ENCODE results near the gene ACER1. TPM values are rescaled to one million over a fixed set of nuclear protein-coding genes. Genes with fewer than 3 reads are reported as not detected.
"Not testable (repeated sequence)": the region's sequence is repeated elsewhere in the genome, so short reads cannot be mapped to it uniquely, and the experiment has no call there.

The ACER1 gene
- total RNA-seq, 1 donor from 2014 or later, result not detected

DNA sequence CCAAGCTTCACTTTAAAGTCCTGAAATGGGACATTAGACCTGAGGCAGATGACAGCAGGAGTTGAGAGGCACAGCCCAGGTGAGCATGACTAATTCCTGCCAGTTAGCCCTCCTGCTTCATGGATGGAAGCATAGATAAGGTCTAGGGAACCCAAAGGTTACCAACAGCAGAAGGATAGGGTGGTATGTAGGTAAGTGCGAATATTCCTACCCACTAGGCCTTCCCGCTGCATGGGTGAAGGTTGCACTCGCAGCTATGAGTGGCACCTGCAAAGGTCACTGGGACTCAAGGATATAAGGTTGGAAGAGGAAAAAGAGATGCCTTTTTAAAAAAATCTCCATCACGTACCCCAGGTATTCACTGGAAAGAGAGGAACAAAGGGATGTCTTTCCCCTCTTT lies 41.4 kb downstream of the ACER1 start:
- DNase-seq (ENCODE audit: low spot score), result no peak

DNA sequence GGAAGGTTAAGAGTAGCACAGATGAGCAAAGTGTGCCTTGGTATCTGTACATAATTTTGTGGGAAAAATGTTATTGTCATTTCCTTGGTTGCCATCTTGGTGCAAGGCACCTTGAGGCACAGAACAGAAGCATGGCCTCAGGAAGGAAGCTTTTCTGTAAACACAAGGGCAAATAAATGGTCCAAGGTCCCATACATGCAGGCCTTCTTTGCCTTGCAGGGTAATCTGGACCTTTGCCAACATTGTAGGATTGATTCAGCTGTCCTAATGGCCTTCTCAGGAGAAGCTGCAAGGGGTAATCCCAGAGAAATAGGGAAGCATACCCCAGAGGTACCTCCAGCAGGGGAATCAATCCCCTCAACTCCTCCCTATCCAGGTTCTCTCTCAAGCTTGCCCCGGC lies 44.7 kb downstream of the ACER1 start:
- DNase-seq (ENCODE audit: low spot score), result no peak

DNA sequence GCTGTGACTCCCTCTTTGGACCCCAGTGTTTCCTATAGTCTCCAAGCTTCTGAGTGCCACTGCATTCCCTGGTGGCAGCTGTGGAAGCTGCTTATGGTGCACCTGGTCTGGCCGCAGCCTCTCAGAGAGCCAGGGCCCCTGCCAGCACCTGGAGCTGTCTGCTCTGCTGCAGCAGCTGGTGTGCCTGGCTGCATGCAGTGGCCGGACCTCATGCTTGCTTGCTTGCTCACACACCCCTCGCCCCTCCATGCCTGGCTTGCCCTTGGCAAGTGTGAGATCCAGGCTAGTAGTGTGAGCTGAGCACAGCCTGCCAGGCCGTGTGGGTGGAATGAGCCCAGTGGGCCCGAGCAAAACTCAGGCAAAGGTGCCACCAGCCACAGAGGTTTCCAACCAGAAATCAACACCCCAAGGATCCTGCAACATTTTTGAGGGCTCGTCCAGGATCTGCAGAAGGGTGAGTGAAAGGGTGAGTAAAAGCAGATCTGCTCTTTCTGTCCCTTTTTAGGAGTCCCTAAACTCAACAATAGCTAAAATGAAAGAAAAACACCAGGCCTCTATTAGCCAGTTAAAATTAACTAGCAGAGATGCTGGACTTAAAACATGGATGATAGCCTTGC lies 46.0 kb downstream of the ACER1 start:
- no peak for DNase-seq (ENCODE audit: low spot score)

DNA sequence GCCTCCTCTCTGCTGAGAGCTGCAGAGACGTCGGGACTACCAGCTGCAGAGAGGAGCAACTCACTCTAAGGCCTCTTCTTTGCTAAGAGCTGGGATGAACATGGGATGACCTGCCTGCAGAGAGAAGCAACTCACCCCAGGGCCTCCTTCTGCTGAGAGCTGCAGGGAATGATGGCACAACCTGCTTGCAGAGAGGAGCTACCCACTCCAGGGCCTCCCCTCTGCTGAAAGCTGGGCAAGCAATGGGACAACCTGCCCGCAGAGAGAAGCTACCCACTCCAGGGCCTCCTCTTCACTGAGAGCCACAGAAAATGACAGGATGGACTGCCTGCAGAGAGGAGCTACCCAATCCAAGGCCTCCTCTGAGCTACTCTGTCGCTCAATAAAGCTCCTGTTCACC lies 46.7 kb downstream of the ACER1 start:
- DNase-seq (ENCODE audit: low spot score), result no peak

DNA sequence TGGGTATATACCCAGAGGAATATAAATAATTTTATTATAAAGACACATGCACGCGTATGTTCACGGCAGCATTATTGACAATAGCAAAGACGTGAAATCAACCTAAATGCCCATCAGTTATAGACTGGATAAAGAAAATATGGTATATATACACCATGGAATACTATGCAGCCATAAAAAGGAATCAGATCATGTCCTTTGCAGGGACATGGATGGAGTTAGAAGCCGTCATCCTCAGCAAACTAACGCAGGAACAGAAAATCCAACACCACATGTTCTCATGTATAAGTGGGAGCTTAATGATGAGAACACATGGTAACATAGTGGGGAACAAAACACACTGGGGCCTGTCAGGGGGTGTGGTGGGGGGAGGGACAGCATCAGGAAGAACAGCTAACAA lies 51.0 kb downstream of the ACER1 start:
- not testable (repeated sequence) for DNase-seq (ENCODE audit: low spot score)

DNA sequence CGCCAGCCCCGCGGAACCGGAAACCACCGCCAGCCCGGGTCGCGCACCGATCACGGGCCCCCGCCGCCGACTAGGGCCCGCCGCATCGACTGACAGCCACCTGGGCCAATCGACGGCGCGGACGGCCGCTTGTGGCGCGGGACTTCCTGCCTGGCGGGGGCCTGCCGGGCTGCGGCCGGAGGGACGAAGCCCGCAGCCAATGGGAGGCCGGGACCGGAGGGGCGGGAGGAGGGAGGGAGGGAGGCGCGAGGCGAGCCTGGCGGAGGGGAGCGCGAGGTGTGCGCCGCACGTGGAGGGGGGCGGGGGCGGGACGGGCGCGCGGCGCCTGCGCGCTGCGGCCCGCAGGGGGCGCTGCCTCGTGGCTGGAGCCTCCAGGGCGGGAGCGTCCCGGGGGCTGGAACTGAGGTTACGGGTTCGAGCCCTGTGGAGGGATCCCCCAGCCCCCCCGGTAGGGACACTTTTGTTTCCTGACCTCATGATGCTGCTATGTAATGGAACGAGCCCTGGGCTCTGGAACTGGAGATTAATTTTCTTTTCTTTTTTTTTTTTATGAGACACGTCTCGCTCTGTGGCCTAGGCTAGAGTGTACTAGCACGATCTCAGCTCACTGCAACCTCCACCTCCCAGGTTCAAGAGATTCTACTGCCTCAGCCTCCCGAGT lies 53.4 kb downstream of the ACER1 start, which contains the start of gene MLLT1:
TSS of gene MLLT1 (minus strand) at position 45 of the 661 bp plus-strand sequence. CDS start 191 bp downstream, outside the sequence.
- peak; percentile 99 for DNase-seq (ENCODE audit: low spot score)

DNA sequence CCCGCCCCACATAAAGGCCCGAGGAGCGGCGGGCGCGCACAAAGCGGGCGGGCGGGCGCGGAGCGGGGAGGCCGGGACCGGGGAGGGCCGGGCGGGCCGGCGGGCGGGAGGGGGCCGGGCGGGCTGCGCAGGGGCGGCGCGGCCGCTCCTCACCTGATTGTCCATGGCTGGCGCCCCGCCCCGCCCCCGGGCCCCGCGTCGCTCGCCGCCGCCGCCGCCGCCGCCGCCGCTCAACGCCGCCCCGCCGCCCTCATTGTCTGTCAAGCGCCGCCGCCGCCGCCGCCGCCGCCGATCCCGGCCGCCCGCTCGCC lies 53.8 kb downstream of the ACER1 start:
- no peak for DNase-seq (ENCODE audit: low spot score)

DNA sequence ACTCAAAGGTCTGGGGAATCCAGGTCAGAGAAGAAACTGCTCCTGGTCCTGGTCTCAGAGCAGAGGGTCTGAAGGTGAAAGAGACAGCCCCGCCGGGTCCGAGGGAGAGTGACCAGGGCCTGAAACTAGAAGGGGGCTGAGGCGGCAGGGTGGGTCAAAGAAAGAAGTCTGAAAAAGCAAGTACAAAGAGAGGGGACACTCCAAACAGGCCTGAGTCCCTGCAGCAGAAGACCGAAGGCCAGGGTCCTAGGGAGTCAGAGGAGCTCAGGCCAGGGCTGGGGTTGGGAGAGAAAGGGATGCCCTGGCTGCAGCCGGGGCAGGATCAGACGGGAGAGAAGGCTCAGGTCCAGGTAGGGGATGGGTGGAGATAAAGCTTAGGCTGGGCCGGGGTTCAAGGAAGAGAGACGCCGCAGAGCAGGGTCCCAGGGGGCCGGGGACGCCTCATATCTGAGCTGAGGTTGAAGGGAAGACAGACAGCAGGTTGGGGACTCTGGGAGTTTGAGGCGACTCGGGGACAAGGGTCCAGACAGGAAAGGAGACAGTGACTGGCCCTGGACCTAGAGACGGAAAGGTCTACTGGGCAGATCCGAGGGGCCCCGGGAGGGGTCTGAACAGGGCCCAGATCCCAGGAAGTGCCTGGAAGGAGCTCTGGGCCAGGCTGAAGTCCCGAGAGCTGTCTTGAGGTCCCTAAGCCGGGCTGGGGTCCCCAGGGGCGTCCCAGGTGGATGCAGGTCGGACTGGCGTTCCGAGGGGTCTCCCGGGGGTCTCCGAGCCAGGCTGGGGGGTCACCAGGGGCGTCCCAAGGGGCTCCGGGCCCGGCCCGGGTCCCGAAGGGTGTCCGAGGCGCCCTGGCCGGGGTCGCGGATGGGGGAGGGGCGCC lies 54.4 kb downstream of the ACER1 start:
- DNase-seq (ENCODE audit: low spot score), result no peak

DNA sequence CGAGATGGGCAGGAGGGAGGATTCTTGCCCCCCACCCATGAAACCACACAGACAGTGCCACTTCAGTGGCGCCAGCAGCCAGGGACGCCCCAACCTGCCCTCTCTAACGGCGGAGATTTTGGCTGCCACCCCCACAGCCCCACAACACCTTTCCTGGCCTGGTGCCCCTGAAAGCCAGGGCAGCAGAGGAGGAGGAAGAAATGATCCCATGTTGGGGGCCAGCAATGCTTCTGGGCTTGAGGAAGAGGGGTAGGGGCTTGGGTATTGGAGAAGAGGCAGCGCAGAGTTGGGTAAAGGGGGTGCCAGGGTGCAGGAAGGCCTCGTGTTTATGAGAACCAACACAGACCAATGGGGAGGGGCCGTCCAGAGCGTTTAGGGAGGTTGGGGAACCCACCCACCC lies 55.4 kb downstream of the ACER1 start:
- DNase-seq (ENCODE audit: low spot score), result no peak

DNA sequence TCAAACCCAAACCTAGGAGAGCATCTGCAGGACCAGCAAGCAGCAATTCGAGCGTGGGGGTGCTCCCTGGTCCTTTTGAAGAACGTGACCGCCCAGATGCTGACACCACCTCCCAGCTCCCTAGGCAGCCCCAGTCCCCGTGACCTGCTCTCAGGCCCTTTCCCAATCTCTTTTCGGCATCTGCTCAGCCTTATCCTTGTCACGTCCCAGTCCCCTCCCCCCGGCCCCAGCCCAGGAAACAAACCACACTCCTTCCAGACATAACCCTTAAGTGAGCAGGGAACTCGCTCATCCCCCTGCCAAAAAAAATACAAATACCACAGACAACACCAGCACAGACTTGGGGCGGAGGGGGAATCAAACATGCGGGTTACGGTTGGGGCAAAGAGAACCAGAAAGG lies 57.0 kb downstream of the ACER1 start:
- no peak for DNase-seq (ENCODE audit: low spot score)

DNA sequence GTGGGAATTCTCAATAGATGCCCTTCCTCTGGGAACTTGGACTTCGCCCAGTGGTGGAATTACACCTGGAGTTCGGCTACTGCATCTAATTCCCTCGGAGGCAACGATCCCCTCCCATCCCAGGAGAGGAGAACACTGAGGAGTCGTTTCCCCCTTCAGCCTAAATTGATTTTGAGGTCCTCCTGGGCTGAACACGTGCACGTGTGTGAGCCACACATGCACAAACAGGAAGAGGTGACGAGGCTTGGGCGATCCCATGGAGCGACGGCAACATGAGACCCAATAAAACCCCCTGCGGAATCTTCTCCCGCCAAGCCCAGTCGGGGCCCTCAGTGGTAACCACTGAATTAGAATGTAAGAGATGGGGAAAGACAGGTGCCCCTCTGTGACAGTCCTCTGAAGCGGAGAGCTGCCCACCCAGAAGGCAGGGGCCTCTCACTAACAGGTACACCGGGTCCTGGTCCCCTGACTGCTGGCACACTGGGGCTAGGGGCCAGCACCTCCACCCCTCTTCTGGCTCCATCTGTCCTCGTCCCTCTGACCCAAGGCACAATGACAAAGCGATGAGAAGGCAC lies 58.2 kb downstream of the ACER1 start:
- DNase-seq (ENCODE audit: low spot score), result no peak

DNA sequence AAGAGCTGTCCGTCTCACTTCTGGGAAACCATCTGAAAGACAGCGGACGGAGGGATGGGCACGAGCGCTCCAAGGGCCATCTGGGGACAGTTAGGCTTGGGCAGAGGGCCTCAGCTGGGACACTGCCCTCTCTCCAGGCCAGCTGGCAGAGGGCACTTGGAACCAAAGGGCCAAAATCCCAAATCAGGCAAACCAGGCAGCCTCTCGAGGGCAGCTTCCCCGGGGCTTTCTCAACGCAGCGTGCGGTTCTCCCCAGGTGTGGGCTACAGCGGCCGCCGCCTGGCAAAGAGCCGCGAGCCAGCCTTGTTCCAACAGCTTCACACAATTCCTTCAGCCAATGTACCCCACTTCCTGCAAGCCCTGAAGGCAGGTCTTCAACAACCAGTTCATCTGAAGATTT lies 58.7 kb downstream of the ACER1 start:
- DNase-seq (ENCODE audit: low spot score), result no peak

DNA sequence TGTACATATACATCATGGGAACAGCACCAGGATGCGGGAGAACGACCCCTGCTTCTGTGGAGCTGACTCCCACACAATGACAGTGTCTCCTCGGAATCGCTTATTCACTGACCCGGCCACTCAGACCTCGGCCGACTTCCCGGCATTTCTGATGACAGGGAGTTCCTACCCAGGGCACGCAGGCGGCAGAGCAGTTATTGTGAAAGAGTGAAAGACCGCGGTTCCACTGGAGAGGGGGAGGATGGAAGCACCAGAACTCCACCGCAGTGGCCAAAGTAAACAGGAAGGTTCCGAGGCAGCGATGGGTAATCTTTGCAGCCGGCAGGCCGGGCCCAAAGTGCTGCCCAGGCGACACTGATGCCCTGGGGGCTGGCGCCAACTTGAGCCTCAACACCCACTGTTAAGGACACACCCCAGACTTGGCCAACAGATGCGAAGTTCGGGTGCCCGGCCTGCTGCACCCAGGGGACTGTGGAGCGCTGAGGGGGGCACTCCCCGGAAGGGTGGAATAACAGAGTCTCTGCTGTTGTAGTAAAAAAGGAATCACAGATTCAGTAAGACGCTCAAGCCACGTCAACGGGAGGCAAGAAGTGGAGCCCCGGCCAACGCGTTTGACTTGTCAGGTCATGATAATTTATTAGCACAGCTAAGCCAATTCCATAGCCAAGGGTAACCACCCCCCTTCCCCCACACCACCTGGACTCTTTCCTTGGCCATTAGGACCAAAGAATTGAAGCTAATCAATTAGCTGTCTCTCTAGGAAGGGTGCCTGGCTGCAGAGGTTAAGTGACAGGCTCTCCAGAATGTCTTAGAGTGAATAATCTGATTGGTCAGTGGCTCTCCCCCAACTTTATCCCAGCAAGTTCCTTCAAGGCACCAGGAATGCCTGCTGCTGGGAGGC lies 59.5 kb downstream of the ACER1 start:
- DNase-seq (ENCODE audit: low spot score), result peak; percentile 93

DNA sequence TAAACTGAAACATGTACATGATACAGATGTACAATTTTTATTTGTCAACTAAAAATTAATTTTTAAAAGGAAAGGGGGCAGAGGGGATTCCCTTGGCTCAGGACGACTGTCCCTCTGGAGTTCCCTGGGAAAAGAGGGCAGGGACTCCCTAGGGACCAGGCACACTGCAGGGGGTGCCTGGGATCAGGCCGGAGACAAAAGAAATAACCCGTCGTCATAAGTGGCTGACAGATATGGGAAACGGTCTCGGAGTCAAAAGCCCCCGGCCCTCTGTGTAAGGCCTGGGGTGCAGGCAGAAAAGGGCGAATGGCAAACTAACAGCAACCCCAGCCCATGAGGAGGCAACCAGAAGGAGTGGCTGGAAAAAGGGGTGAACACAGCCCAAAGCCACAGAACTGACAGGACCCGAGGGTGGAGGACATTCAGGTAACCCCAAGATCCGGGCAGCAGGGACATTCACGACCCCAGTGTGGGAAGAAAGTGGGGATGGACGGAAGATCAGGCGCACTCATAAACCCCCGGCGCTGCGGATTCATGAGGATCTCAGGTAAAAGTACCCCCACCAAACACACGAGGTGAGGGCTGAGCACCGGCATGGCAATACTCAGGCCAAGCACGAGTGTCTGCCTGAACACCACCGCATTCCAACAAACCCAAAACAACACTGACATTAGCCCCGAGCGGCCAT lies 60.4 kb downstream of the ACER1 start:
- DNase-seq (ENCODE audit: low spot score), result no peak

DNA sequence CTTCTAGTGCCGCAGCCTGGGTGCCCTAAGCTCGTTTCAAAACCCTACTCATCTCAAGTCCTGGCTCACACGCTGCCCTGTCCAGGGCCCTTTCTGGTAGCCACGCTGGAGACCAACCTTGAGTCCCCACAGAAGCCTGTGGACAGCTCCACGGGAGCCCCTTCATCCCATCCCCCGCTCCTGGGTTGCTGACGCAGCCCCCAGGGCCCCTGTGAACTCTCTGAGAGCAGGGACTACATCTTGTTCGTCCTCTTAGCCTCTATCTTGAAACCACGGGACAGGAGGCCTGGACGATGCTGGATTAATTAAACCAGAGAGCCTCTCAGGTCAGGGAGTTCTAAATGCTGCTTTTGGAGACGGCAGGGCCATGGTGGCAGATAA lies 61.0 kb downstream of the ACER1 start:
- DNase-seq (ENCODE audit: low spot score), result no peak

DNA sequence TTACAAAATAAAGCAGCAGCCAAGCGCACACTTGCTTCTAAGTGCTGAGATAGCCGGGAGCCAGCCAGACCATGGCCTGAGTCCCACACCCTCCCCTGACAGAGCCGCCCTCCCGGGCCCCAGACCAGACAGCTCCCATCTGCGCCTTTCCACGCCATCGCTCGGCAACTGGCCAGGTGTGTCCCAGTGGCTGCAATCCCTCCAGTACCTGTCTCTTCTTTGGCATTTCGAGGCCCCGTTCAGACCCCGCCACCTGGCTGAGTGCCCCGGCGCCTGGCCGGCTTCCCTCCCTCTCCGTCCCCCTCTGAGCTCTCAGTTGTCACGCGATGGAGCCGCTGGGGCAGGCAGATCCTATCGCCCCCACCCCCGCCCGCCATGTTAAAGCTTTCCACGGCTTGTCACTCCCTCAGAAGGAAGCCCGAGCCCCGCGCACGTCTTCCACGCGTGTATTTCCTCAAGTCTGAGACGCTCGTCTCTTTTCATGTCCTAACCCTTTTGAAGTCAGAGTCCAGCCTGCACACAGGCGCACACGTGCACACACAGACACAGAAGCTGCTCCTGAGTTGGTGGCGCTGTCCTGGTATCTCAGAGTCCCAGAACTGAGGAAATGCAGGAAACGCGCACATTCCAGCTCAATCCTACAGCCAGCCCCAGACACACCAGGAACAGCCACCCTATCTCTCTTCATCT lies 61.5 kb downstream of the ACER1 start:
- no peak for DNase-seq (ENCODE audit: low spot score)

DNA sequence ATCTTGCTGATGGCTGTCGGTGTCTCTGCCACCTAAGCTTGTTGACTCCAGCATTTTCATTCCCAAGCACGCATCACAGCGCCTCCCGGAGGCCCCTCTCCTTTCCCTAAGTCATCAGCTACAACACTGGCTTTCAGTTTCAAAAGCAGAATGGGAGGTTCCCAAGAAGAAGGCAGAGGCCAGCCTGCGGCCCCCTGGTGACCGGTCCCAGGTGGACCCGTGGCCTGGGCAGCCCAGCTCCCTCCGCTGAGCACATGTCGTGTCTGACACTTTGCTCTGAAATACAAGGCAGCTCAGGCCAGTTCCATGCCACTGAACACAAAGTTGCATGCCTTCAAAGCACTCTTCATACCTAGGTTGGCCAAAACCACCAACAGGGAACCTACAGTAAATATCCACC lies 62.2 kb downstream of the ACER1 start:
- DNase-seq (ENCODE audit: low spot score), result no peak

DNA sequence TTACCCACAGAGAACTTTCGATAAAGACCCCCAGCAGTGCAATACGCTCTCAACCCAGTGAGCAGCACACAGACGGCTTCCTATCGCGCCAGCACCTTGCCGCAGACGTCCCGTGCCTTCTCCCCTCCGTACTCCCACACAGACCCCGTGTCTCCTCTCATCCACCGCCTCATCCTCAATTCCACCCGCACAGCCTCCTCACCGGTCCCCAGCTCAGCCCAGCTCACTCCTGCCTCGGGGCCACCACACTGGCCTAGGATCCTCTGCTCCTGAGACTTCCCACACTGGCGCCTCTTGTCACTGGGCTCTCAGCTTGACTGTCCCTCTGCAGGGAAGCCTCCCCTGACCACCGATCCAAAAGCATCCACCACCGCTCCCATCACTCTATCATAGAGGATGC lies 62.6 kb downstream of the ACER1 start:
- no peak for DNase-seq (ENCODE audit: low spot score)

DNA sequence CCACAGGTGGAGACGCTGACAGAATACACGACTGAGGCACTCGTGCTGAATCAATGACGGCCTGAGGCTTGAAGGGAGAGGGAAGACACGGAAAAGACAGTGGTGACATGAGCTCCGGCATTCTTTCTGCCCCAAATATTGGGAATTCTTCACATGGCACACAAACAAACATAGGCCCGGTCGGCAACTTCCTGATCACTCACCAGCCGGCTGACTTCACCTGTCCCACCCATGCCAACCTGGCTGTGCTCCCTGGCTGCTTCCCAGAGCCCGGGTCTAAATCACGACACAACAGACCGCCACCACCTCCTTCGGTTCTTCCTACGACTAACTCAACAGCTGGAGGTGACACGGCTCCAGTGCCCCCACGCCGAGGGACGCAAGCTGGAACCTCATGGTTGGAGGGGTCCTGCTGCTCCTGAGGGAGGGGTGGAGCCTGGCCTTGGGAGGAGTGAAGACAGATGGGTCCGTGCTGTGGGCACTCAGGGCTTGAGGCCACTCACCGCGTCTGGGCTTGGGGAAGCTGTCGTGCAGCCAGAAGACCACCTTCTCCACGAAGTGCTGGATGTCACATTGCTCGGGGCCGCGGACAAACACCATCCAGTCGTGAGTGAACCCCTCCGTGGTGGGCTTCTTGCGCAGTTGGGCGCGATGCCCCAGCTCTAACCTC lies 63.2 kb downstream of the ACER1 start:
- no peak for DNase-seq (ENCODE audit: low spot score)

Data from mesenteric fat pad (tissue), 1 donor.